AG09309 (cell line): Measurements from ENCODE around the gene CORIN.

Experiments
- DNase-seq: peaks from one replicate; pipeline ENCODE4 v3.0.0-alpha.2; 2010; ENCODE audit warnings: low read depth
- H3K4me3 ChIP-seq: 2 replicates; pipeline ENCODE4 v1.5.1; 2011; ENCODE audit warnings: mild to moderate bottlenecking, low read depth, low read length, moderate library complexity; ENCODE audit not compliant: control insufficient read depth
- TF ChIP-seq, protein P1 (sequence below): IDR thresholded peaks from 2 replicates; pipeline ENCODE4 v1.5.1; 2011; ENCODE audit warnings: mild to moderate bottlenecking, low read depth, low read length, inconsistent platforms; ENCODE audit not compliant: insufficient read depth, control insufficient read depth; ENCODE audit errors: missing control alignments

Gene CORIN, protein sequence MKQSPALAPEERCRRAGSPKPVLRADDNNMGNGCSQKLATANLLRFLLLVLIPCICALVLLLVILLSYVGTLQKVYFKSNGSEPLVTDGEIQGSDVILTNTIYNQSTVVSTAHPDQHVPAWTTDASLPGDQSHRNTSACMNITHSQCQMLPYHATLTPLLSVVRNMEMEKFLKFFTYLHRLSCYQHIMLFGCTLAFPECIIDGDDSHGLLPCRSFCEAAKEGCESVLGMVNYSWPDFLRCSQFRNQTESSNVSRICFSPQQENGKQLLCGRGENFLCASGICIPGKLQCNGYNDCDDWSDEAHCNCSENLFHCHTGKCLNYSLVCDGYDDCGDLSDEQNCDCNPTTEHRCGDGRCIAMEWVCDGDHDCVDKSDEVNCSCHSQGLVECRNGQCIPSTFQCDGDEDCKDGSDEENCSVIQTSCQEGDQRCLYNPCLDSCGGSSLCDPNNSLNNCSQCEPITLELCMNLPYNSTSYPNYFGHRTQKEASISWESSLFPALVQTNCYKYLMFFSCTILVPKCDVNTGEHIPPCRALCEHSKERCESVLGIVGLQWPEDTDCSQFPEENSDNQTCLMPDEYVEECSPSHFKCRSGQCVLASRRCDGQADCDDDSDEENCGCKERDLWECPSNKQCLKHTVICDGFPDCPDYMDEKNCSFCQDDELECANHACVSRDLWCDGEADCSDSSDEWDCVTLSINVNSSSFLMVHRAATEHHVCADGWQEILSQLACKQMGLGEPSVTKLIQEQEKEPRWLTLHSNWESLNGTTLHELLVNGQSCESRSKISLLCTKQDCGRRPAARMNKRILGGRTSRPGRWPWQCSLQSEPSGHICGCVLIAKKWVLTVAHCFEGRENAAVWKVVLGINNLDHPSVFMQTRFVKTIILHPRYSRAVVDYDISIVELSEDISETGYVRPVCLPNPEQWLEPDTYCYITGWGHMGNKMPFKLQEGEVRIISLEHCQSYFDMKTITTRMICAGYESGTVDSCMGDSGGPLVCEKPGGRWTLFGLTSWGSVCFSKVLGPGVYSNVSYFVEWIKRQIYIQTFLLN

DNA sequence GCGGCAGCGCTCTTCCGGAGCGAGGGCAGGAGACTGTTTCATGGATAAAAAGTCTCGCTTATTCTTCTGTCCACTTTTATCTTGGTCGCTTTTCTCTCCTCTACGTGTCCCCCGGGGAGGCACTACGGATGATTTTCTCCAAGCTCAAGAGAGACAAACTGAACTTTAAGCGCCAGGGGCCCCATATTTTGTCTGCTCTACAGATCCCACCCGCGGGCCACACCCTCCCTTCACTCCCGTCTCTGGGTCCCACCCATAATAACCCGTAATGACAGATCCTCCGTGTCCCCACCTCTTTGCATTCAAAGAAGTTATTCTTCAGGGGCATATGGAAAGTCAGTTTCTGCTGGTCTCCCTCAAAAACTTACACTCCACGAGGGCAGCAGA, at the start of gene CORIN:
CORIN (minus strand) TSS at position 160 of the 387 bp plus-strand sequence; CDS start at position 42, 118 bp downstream.
- H3K4me3 ChIP-seq = peak within 1 kb of the TSS; percentile 60
- DNase-seq = no peak
- TF ChIP-seq, protein P1, sequence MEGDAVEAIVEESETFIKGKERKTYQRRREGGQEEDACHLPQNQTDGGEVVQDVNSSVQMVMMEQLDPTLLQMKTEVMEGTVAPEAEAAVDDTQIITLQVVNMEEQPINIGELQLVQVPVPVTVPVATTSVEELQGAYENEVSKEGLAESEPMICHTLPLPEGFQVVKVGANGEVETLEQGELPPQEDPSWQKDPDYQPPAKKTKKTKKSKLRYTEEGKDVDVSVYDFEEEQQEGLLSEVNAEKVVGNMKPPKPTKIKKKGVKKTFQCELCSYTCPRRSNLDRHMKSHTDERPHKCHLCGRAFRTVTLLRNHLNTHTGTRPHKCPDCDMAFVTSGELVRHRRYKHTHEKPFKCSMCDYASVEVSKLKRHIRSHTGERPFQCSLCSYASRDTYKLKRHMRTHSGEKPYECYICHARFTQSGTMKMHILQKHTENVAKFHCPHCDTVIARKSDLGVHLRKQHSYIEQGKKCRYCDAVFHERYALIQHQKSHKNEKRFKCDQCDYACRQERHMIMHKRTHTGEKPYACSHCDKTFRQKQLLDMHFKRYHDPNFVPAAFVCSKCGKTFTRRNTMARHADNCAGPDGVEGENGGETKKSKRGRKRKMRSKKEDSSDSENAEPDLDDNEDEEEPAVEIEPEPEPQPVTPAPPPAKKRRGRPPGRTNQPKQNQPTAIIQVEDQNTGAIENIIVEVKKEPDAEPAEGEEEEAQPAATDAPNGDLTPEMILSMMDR = no peak

- DNase-seq = no peak
- H3K4me3 ChIP-seq = no peak overlapping the region
- TF ChIP-seq, protein P1 = no peak
These were observed 44.4 kb upstream of the CORIN start for GRCh38 chr4:47882228-47882627.

GRCh38 chr4:47879458-47879857, 41.6 kb upstream of the CORIN start:
- no peak overlapping the region for H3K4me3 ChIP-seq
- no peak for DNase-seq
- TF ChIP-seq, protein P1 = no peak

DNA sequence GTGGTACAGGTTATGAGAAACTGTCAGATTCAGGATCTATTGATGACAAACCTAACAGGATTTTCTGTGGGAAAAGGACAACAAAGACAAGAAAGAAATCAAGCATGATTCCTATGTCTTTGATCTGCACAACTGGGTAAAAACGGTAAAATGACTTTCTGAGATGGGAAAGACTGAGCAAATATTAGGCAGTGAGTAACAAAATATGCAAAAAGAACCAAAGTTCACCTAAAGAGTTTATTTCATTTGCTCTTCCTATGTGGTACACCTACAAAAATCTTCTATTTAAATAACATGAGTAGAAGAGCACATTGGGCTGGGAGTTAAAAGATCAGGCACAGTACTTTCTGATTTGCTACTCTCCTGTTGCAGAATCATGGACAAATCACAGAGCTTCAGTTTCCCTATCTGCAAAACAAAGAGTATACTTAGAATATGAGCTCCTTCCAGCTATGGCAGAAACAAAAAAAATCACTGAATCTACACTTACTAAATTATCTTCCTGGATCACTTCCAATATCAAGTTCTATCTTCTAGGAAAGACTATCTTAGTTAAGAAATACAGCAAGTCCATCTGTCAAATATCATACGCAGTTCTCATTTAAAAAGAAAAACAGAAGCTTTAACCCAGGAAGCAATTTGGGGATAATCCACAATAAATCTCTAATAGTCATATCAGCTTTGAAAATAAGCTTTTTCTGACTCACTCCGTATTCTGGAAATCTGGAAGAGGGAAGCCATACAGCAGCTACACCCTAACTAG, 39.1 kb upstream of the CORIN start:
- H3K4me3 ChIP-seq = no peak overlapping the region
- no peak for DNase-seq
- TF ChIP-seq, protein P1 = no peak

DNA sequence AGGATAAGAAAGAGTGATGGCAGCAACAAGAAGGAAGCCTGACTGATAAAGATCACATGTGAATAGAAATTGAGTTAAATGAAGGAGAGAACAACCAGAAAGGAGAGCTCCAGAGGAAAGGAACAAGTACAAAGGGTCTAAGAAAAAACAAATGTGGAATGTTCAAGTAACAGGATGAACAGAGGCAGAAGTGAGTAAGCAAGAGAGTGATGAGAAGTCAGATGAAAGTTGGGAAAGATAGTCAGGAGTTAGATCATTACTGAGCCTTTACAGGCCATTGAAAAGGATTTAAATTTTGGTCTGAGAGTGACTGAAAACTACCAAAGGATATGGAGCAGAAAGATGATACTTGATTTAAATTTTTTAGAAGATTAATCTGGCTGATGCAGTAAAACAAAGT, 38.4 kb upstream of the CORIN start:
- no peak overlapping the region for H3K4me3 ChIP-seq
- DNase-seq = no peak
- TF ChIP-seq, protein P1 = no peak
